ENCODE results near the gene FOXE3. TPM values are rescaled to one million over a fixed set of nuclear protein-coding genes. Genes with fewer than 3 reads are reported as not detected.

FOXE3 gene
- total RNA-seq, 1 donor from 2014 or later = not detected

DNA sequence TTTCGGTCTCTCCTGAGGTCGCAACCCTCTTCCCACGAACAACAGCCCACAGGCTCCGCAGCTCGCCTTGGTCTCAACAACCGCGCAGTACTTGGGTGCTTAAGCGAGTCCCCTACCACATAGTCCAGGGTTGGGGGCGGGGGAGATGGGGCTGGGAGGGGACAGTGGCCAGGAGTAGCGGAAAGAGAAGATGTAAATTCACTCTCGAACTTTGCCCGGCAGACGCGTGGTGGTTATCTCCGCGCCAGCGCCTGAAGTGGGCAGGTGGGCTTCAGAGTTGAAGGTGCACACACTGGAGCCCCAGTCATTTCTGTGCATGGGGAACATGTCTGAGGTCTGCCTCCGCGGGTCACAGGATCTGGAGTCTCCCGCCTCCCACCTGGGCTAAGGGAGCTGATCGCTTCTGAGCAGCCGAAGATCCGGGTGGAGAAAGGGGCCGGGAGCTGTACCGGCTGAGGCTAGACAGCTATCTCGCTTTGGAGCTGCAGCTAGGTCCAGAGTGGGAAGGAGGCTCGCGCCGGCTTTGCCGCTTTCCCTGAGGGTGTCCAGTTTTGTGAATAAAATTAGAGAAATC lies 17.5 kb downstream of the FOXE3 start:
- intact Hi-C loops (cut with micrococcal nuclease) = loop anchor here (5.0 to 10.0 kb wide), 3 partner anchors 101 to 946 kb away; partner anchors contain the start of genes DMBX1 and PDZK1IP1

DNA sequence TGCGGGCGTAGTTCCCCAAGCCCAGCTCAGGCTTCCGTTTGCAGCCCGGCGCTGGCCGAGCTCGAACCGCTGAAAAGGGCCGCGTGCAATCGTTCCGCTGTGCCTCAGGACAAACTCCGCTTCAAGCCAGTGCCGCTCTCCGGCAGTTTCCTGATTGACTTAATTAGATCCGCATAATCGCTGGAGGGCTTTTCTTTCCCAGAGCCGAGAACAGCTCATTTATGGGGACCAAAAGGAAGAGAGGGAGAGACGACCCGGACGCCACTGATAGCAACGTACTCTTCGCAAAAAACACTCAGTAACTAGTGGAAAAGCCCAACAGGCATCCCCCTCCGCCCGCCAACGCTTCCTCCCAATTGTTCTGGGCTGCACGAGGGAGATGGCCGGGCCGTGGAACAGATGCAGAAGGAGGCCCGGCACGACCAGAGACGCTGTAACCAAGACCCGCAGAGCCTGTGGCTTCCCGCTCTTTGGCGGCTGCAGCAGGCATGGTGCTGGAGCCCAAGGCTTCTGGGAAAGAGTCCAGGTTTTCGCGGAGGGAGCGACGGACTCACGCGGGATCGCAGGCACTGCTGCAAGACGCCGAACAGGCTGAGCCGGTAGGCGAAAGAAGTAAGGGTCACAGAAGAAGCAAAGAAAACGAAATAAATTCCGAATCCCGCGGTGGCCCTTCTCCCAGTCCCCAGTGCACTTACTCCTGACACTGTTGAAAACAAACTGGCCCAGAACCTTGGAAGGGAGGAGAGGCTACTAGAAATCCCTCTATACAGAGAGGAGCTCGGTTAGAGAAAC lies 18.2 kb downstream of the FOXE3 start:
- intact Hi-C loops (cut with micrococcal nuclease) = loop anchor here (5.0 to 10.0 kb wide), 3 partner anchors 101 to 947 kb away; partner anchors contain the start of genes DMBX1 and PDZK1IP1

DNA sequence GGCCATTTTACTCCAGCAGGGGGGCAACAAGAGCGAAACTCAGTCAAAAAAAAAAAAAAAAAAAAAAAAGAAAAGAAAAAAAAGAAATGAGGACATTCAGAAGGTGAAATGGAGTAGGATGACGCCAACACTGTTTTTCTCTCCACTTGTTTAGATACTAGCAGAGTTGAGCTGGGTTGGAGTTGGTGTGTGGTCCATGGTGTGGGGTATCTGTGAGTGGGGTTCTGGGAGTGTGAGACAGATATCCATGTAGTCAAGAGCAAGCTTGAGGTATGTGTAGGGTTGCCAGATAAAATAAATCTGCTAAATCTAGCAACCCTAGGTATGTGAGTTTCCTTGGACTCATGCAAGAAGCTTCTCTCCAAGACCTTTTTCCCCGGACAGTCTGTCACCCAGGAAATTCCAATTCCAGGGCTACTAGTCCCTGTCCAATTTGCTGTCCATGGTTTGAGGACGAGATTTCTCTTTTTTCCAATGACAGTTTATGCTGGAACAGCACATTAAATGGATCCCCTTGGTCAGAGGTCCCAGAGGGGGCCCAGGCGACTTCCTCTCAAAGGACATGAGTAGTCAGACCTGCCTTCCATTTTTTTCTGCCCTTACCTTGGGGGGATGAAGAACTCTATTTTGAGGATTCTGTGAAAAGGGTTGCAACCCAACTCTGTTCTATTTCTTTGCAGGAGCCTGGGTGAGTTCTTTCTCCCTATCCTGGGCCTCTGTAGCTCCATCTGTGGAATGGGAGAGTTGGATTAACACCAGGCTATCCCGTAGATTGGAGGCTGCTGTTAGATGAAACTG lies 19.6 kb downstream of the FOXE3 start:
- intact Hi-C loops (cut with micrococcal nuclease) = loop anchor here (1.0 to 10.0 kb wide), 7 partner anchors 17 to 1303 kb away; partner anchors contain the start of gene PIK3R3

DNA sequence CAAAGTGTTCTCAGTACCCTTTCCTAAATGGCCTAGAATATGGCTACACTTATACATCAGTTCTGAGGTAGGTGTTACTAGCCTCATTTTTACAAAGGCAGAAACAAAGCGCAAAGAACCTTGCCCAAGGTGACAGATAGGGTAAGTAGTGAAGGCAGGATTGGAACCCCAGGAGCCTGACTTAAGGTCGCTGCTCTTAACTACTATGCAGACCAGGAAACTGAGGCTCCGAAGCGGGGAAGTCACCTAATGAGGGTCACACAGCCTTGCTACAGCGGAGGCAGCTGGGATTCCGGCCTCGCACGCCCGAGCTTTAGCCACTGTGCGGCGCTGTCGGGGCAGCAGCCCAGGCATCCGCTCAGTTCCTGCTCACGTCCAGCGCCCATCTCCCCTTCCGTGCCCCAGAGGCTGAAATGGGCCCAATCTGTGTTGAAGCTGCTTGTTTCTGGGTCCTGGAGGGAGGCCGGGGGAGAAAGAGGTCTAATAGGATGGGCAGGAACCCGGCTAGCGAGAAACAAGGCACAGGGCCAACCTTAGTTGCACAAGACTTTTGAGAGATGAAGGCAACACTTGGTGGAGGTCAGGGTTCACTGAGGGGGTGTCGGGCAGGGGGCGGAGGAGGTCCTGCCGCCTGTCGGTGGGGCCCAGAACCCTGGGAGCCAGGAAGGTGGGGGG lies 20.4 kb downstream of the FOXE3 start:
- intact Hi-C loops (cut with micrococcal nuclease) = loop anchor here (1.0 to 10.0 kb wide), 7 partner anchors 18 to 1304 kb away; partner anchors contain the start of gene PIK3R3

DNA sequence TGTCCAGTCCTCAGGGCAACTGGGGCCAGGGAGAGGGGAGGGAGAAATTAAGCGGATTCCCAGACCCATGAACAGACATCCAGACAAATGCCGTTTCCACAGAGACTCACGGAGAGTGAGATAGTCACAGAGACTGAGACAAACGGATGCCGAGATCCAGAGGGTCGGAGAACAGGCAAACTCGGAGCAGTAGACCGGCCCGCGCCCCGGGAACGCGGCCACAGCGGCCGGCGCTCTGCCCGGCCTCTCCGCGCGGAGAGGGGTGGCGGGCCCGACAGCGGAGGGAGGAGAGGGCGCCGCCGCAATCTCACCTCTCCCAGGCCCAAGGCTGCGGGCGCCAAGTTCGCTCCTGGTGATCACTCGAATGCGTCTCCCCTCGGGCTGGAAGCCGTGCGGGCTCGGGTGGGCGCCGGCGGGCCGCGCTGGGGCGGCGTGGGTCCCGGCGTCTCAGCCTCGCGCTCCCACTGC lies 20.9 kb downstream of the FOXE3 start:
- intact Hi-C loops (cut with micrococcal nuclease) = loop anchor here (1.0 to 10.0 kb wide), 10 partner anchors 18 to 1305 kb away; partner anchors contain the start of genes PIK3R3 and STIL

DNA sequence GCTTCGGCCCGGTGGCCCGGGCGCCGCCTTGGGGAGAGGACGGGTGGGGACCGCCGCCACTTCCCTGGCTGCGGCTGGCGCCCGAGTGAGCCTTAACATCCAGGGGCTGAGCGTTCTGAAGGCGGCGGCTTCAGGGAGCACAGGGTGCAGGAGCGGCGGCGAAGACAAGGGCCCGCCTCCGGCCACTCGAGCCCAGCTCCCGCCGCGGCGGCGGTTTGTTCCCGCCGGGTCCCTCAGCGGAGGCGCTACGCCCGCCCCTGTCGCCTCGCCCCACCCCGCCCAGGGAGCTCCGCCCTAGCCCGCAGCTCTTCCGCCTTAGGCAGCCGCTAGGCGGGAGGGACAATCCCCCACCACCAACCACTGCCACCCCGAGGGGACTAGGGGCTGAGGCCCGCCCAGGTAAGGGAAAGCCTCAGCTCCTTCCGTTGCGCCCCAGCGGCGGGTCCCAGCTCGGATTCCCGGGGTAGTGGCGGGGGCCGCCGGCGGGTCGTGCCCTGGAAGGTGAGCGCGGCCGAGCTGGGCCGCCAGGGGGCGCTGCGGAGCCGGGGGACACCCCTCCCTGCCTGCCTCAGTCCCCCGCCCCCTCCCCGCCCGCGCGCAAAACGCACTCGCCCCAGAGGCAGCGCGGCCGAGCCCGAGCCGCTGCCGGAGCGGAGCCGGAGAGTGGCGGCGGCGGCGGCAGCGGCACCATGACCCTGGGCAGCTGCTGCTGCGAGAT lies 21.5 kb downstream of the FOXE3 start, which contains the start of gene FOXD2:
TSS of gene FOXD2 (plus strand) at position 598 of the 718 bp plus-strand sequence. CDS start at position 690, 92 bp downstream.
- intact Hi-C loops (cut with micrococcal nuclease) = loop anchor here (1.0 to 10.0 kb wide), 9 partner anchors 19 to 1305 kb away; partner anchors contain the start of genes PIK3R3 and STIL

DNA sequence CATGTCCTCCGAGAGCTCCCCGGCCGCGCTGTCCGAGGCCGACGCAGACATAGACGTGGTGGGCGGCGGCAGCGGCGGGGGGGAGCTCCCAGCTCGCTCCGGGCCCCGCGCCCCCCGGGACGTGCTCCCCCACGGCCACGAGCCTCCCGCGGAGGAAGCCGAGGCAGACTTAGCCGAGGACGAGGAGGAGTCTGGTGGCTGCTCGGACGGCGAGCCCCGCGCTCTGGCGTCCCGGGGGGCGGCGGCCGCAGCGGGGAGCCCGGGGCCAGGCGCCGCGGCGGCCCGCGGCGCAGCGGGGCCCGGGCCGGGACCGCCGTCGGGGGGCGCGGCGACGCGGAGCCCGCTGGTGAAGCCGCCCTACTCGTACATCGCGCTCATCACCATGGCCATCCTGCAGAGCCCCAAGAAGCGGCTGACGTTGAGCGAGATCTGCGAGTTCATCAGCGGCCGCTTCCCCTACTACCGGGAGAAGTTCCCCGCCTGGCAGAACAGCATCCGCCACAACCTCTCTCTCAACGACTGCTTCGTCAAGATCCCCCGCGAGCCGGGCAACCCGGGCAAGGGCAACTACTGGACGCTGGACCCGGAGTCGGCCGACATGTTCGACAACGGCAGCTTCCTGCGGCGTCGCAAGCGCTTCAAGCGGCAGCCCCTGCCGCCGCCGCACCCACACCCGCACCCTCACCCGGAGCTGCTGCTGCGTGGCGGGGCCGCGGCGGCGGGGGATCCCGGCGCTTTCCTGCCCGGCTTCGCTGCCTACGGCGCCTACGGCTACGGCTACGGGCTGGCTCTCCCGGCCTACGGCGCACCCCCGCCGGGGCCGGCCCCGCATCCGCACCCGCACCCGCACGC lies 22.3 kb downstream of the FOXE3 start:
- intact Hi-C loops (cut with micrococcal nuclease) = loop anchor here (5.0 to 10.0 kb wide), 5 partner anchors 51 to 1306 kb away; partner anchors contain the start of gene PIK3R3

DNA sequence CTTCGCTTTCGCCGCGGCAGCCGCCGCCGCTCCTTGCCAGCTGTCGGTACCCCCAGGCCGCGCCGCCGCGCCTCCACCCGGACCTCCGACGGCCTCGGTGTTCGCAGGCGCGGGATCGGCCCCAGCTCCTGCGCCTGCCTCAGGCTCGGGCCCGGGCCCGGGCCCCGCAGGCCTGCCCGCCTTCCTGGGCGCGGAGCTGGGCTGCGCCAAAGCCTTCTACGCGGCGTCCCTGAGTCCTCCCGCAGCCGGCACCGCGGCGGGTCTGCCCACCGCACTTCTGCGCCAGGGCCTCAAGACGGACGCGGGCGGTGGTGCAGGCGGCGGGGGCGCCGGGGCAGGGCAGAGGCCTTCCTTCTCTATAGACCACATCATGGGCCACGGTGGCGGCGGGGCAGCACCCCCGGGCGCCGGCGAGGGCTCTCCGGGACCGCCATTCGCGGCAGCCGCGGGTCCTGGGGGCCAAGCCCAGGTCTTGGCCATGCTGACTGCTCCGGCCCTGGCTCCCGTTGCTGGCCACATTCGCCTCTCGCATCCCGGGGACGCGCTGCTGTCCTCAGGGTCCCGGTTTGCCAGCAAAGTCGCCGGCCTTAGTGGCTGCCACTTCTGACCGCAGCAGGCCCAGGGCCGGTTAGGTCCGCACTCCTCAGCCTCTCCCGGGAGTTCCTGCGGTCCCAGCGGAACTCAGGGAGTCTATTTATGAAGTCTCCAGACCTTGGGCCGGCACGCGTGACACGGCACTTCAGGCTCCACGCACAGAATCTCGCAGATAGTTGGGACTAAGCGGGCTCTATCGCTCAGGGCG lies 23.1 kb downstream of the FOXE3 start:
- intact Hi-C loops (cut with micrococcal nuclease) = loop anchor here (5.0 to 10.0 kb wide), 5 partner anchors 52 to 1307 kb away; partner anchors contain the start of gene PIK3R3

DNA sequence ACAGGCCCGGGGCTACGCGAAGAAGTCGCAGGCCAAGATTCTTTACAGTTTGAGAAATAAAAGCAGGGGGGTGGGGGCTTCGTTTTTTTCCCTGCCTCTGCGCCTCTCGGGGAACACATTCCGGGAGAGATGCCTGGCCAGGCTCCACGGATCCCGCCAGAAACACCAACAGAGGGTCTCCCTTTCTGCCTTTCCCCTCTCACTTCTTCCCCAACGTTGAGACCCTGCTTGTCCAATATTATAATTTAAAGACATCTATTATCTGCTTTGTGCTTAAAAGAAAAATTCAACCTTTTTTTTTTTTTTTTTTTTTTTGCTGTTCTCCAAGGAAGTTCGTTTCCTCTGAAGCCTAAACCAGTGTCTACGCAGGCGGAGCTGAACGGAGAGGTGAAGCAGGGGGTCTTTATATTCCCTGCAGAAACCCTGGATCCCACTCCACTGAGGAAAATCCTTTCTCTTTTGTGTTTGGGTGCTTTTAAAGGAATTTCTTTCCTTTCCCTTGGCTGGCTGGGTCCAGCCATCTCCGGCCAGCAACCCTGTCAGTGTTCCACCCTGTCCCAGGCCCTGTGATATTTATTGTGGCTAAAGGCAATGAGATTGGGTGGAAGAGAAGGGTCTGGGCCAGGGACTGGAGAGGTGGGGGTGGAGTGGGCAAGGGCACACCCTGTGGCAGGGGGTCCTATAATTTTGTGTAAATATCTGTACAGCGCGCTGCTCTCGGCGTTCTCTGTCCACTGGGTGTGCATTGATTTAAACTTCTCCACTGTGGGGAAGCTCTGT lies 23.9 kb downstream of the FOXE3 start:
- intact Hi-C loops (cut with micrococcal nuclease) = loop anchor here (5.0 to 10.0 kb wide), 5 partner anchors 53 to 1308 kb away; partner anchors contain the start of gene PIK3R3

DNA sequence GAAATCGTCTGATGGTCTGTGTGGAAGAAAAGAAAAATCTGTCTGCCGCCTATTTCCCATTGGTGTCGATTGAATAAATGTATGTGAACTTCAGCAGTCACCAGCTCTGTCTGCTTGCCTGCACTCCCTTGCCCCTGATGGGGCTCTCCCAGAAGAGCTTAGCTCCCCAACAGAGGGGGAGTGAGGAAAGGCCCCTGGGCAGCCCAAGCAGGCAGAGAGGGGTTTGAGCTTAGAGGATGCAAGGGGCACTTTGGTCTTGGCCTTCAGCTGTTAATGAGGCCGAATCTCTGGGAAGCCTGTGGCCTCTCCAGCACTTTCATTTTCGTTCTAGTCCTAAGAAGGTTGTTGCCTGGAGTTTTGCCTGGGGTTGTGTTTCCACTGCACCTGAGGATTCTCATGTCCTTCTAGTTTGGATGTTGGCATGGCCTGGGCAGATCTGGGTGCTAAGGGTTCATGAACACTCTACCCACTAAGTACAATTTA lies 24.6 kb downstream of the FOXE3 start:
- intact Hi-C loops (cut with micrococcal nuclease) = no loop called here

DNA sequence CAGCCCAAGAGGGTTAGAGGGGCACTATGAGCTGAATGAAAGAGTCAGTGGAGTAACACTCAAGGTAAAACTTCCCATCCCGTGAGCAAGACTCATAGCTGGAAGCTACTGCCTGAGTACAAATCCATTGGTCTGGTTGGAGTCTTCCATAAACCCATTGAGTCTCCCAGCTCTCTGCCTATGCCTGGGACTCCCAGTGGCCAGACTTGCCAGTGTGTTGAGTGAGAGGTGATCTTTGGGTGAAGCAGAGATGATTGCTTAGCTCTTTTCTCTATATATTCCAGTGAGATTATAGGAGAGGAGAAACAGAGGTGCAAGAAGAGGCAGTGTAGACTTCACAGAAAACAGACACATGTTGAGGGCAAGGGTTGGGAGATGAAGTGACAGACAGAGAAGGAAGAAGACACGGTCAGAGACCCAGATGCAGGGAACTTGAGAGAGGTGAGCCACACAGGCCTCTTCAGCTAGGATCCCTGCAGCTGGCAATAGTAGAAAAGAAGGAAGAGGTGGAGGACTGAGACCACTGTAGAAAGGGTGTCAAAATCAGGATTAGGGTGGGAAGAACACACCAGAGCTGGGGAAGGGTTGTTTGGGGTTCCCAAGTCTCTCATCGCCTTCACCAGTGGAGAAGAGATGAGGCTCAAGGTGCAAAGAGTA lies 25.5 kb downstream of the FOXE3 start:
- intact Hi-C loops (cut with micrococcal nuclease) = no loop called here

DNA sequence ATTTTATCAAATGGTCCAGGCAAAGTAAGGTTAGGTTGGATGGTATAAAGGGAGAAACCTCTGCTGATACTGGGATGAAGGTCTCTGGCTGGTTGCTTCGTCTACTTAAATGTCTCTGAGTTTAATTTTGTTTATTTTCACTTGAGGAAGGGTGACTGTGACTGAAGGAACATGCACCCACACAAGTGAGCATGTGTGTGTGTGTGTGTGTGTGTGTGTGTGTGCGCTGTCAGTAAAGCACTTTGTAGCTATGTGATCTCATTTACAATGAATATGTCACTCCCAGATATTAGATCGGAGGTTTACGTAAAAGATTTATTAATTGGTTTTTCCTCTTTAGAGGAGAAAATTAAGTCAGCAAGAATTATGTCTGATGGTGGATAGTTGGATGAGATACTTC lies 26.1 kb downstream of the FOXE3 start:
- intact Hi-C loops (cut with micrococcal nuclease) = no loop called here

DNA sequence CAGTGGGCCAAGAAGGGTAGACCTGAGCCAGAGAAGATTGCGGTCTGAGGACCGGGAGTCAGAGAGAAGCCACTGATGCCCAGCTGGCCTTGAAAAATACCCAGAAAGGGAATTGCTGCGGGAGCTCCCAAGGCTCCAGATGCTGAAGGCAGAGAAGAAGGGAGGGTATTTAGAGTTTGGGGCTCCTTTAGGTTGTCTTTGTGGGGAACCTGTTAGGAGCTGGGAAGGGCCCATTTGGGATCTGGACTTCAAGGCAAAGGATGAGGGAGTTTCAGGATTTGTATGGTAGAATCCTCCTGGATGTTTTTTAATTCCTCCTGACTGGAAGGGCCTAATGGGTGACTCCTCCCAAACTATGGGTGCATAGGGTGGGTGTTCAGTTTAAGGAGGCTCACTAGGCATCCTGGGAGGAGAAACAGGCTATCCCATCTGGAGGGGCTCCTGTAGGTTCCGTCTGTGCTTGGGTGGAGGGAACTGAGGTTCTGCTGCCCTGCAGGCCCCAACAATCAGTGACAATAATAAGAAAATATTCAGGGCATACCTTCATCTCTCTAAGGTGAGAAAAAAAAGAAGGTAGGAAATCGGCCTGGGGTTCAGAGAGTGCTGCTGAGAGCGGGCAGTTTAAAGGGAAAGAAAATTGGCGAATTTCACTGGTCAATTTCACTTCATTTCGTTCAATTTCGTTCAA lies 26.9 kb downstream of the FOXE3 start:
- intact Hi-C loops (cut with micrococcal nuclease) = no loop called here

DNA sequence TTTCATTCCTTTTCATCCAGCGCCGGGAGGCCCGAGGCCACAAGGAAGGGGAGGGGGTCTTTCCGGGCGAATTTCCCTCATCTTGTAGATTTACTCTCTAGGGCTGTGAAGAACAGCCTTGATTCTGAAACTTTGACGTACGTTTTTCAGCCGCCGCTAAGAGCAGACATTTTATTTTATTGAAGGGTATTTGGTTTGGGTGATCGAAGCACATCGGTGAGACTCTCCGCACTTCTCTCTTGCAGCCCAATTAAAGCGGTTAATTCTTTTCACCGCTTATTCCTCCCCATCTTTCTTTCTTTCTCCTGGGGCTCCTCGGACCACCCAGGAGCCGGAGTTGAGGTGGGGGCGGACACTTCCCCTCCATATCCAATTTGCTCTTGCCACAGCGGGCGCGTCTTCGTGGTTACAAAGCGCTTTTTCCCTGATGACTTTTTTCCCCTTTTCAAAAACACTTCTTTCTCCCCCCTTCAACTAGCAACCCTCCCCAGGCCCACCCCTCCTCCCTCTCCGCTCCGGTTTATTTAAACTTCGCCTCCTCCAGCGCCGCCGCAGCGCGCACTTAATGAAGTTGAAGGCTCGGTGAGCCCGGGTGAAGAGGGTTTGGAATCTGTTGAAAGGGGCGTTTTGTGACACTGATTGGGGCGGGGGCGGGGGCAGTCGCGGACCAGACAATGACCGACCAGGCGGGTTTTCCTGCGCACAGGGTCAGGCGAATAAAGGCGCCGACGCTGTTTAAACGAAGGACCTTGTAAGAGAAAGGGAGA lies 27.6 kb downstream of the FOXE3 start:
- intact Hi-C loops (cut with micrococcal nuclease) = no loop called here

DNA sequence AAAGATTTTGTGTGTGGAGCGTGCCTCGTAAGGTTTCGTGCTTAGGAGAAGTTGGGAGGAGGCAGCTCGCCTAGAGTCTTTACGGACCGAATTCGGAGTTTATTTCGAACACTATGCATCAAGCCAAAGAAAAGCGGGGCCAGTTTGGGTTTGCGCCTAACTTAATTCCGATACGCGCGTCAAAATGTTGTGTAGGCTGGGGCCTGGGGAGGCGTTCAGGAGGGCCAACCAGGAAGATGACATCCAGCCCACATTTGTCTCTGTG lies 28.1 kb downstream of the FOXE3 start:
- intact Hi-C loops (cut with micrococcal nuclease) = no loop called here
